Right atrium auricular region (tissue), 2 donors: ENCODE data around the gene B4GALNT1. TPM values are rescaled to one million over a fixed set of nuclear protein-coding genes. Genes with fewer than 3 reads are reported as not detected.
A peak's percentile ranks its signal among the peaks of the same experiment; 100 is the strongest.

Experiments
- DNase-seq: peaks from one replicate; pipeline ENCODE4 v3.0.0-alpha.2; 2019; ENCODE audit warnings: low spot score
- H3K27ac ChIP-seq, 2 donors: fragments of 200-600 bp; sonication (generic); 1 replicate in 1 of 2; 2 replicates in 1 of 2; pipeline ENCODE4 v1.5.1; 2016 to 2019
- H3K27me3 ChIP-seq, 2 donors: fragments of 200-600 bp; sonication (generic); one replicate each; pipeline versions ENCODE4 v1.5.1 to v1.6.0; 2017 to 2019
- H3K36me3 ChIP-seq: fragments of 200-600 bp; sonication (generic); one replicate; pipeline ENCODE4 v1.5.1; 2016
- H3K4me1 ChIP-seq, 2 donors: fragments of 200-600 bp; sonication (generic); one replicate each; pipeline versions ENCODE4 v1.5.1 to v1.6.0; 2017 to 2019
- H3K4me3 ChIP-seq, 2 donors: fragments of 200-600 bp; sonication (generic); 1 replicate in 1 of 2; 2 replicates in 1 of 2; pipeline ENCODE4 v1.5.1; 2017 to 2019; ENCODE audit warnings: mild to moderate bottlenecking in 1 of 2, moderate library complexity in 1 of 2
- H3K9me3 ChIP-seq, 2 donors: fragments of 200-600 bp; sonication (generic); one replicate each; pipeline ENCODE4 v1.5.1; 2019
- total RNA-seq, 2 donors: library from RNA; depleted of rRNA; stranded (reverse); fragments of >200 nt; gene quantifications; one replicate each; pipeline ENCODE4 v1.1.0, GENCODE V29; 2016
- TF ChIP-seq, protein P1 (sequence below), 2 donors: fragments of 200-600 bp; sonication (generic); IDR thresholded peaks; one replicate each; pipeline ENCODE4 v1.5.1; 2019; ENCODE audit warnings: antibody characterized with exemption in 2 of 2

The B4GALNT1 gene
- total RNA-seq, 2 donors from 2014 or later = 3.5 to 4.4 TPM

GRCh38 chr12:57602544-57602943 is 30.5 kb downstream of the B4GALNT1 start:
- DNase-seq = no peak
- peaks cover 0 to 24% of the 10 kb centered on the region in 2 donors for H3K4me1 ChIP-seq
- TF ChIP-seq, protein P1, sequence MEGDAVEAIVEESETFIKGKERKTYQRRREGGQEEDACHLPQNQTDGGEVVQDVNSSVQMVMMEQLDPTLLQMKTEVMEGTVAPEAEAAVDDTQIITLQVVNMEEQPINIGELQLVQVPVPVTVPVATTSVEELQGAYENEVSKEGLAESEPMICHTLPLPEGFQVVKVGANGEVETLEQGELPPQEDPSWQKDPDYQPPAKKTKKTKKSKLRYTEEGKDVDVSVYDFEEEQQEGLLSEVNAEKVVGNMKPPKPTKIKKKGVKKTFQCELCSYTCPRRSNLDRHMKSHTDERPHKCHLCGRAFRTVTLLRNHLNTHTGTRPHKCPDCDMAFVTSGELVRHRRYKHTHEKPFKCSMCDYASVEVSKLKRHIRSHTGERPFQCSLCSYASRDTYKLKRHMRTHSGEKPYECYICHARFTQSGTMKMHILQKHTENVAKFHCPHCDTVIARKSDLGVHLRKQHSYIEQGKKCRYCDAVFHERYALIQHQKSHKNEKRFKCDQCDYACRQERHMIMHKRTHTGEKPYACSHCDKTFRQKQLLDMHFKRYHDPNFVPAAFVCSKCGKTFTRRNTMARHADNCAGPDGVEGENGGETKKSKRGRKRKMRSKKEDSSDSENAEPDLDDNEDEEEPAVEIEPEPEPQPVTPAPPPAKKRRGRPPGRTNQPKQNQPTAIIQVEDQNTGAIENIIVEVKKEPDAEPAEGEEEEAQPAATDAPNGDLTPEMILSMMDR (IDR thresholded peaks at IDR 0.05) = no peak
- peaks cover 34% of the 10 kb centered on the region for H3K36me3 ChIP-seq
- no peaks in the 10 kb centered on the region for H3K27me3 ChIP-seq
- H3K9me3 ChIP-seq = no peaks in the 10 kb centered on the region
- peak overlapping the region in 1 of 2 donors; percentile 98 for H3K27ac ChIP-seq
- H3K4me3 ChIP-seq = no peak overlapping the region

GRCh38 chr12:57600395-57600794 is 32.6 kb downstream of the B4GALNT1 start:
- H3K9me3 ChIP-seq = no peaks in the 10 kb centered on the region
- H3K27me3 ChIP-seq = no peaks in the 10 kb centered on the region

GRCh38 chr12:57593187-57593586 is 39.8 kb downstream of the B4GALNT1 start:
- DNase-seq = no peak
- peaks cover 0 to 13% of the 10 kb centered on the region in 2 donors for H3K4me1 ChIP-seq
- H3K4me3 ChIP-seq = no peak overlapping the region
- H3K27ac ChIP-seq = no peak overlapping the region
- H3K36me3 ChIP-seq = peaks cover 7% of the 10 kb centered on the region
- TF ChIP-seq, protein P1 (IDR thresholded peaks at IDR 0.05) = no peak
- no peaks in the 10 kb centered on the region for H3K27me3 ChIP-seq
- no peaks in the 10 kb centered on the region for H3K9me3 ChIP-seq

More at GRCh38 chr12:57600395-57600794, 32.6 kb downstream of the B4GALNT1 start:
- no peak overlapping the region for H3K4me3 ChIP-seq
- no peak for DNase-seq
- peaks cover 0 to 18% of the 10 kb centered on the region in 2 donors for H3K4me1 ChIP-seq
- TF ChIP-seq, protein P1 (IDR thresholded peaks at IDR 0.05) = no peak
- H3K36me3 ChIP-seq = peaks cover 41% of the 10 kb centered on the region
- H3K27ac ChIP-seq = no peak overlapping the region

DNA sequence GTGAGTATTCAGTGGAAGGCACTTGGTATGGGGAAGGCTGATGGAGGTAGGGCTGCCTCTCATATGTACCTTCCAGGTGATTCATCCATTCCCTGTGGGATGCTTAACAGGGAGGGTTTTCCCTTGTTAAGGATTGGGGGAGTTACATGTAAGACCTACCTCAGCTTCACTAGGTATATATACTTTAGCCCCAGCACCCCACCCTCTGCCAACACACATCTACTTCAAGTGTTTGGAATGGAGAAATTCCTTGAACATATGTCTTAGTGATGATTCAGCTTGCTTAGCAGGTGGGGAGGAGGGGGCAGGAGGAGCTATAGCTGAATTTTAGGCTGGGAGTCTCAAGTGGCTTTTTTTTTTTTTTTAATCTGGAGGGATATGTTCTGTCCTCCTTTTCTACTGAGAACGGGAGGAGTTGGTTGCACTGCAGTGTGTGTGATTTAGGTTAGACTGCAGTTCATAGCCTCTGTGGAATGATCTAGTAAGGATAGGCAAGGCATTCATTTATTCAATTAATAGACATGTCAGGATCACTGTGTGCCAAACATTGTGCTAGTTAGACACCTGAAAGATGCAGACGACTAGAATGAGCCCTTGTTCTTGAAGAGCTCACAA is 40.3 kb downstream of the B4GALNT1 start:
- H3K27ac ChIP-seq = no peak overlapping the region
- no peak overlapping the region for H3K4me3 ChIP-seq
- no peaks in the 10 kb centered on the region for H3K9me3 ChIP-seq
- no peaks in the 10 kb centered on the region for H3K27me3 ChIP-seq
- no peak for DNase-seq
- H3K4me1 ChIP-seq = peaks cover 0 to 13% of the 10 kb centered on the region in 2 donors
- peaks cover 7% of the 10 kb centered on the region for H3K36me3 ChIP-seq
- TF ChIP-seq, protein P1 (IDR thresholded peaks at IDR 0.05) = no peak

- peak overlapping the region; percentile 73 to 96 for H3K4me3 ChIP-seq
- no peaks in the 10 kb centered on the region for H3K9me3 ChIP-seq
- no peak for DNase-seq
- TF ChIP-seq, protein P1 (IDR thresholded peaks at IDR 0.05) = no peak
- H3K4me1 ChIP-seq = peaks cover 0 to 13% of the 10 kb centered on the region in 2 donors
- H3K27me3 ChIP-seq = no peaks in the 10 kb centered on the region
- H3K36me3 ChIP-seq = peaks cover 7% of the 10 kb centered on the region
- H3K27ac ChIP-seq = peak overlapping the region; percentile 69 to 80
Observed at GRCh38 chr12:57591782-57592325, 41.1 kb downstream of the B4GALNT1 start.
